Measurements from ENCODE around the gene SYT12.

SYT12 gene, protein sequence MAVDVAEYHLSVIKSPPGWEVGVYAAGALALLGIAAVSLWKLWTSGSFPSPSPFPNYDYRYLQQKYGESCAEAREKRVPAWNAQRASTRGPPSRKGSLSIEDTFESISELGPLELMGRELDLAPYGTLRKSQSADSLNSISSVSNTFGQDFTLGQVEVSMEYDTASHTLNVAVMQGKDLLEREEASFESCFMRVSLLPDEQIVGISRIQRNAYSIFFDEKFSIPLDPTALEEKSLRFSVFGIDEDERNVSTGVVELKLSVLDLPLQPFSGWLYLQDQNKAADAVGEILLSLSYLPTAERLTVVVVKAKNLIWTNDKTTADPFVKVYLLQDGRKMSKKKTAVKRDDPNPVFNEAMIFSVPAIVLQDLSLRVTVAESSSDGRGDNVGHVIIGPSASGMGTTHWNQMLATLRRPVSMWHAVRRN

DNA sequence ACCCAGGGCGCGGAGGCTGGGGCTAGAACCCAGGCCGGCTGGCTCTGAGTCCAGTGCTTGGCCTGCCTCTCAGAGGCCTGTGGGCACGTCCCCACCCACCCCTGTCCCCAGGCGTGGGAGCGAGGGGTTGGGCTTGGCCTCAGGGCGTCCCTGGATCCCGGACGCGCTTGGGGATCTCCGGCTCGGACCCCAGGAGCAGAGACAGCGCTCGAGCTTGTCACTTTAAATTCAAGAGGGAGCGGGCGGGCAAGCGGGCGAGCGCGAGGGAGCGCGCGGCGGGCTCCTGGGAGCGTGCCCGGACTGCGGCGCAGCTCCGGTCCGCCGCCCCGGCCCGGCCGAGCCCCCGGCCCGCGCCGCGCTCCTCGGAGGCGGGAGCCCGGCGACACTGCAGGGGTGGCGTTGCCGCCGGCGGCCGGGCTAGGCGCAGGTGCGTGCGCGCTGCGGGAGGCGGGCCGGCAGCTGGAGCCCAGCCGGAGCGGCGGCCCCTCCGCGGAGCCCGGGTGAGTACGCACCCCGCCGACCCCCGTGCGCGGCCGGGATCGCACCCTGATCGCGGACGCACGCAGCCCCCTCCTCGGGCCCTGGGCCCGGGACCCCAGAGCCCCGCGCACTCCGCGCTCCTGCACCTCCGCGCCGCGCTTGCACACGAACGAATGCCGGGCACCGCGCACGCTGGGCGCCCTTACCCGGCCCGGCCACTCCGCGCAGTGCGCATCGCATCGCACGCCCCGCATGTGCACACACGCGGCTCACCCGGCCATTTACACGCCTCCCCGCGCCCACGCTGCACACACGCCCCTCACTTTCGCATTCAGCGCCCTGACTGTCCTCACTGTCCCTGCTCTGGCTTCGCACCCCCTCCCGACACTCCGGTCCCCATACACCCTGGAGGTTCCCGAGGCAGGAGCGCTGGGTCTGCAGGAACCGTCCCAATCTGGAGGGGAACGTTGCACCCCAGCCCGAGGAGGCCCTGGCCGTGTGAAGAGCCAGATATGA is at the start of gene SYT12:
Gene SYT12 (plus strand): TSS at position 174 of the 996 bp plus-strand sequence. CDS start 7,011 bp downstream, outside the sequence.
- H3K4me1 ChIP-seq (ENCODE audit: control insufficient read depth, insufficient read depth, low read length): peaks cover 2% of the 10 kb centered on the region; the same call in 1 of the 2 replicates
- no peaks in the 10 kb centered on the region for H3K9me3 ChIP-seq (ENCODE audit: control insufficient read depth, insufficient read depth, low read length)
- no peak for DNase-seq (ENCODE audit: low read depth, low spot score)
- no CpG with 5 or more reads among the region's 118 CpGs for WGBS (ENCODE audit: insufficient coverage, insufficient read length)
- H3K27me3 ChIP-seq (ENCODE audit: control insufficient read depth, insufficient read depth, low read length): peaks cover 21% of the 10 kb centered on the region
- H3K27ac ChIP-seq (ENCODE audit: low read length): no peak within 1 kb of the TSS
- no peaks in the 10 kb centered on the region for H3K36me3 ChIP-seq (ENCODE audit: control insufficient read depth, insufficient read depth, low read length)
- H3K4me3 ChIP-seq (ENCODE audit: low read length): peak within 1 kb of the TSS; percentile 29; the same call in 1 of the 2 replicates

DNA sequence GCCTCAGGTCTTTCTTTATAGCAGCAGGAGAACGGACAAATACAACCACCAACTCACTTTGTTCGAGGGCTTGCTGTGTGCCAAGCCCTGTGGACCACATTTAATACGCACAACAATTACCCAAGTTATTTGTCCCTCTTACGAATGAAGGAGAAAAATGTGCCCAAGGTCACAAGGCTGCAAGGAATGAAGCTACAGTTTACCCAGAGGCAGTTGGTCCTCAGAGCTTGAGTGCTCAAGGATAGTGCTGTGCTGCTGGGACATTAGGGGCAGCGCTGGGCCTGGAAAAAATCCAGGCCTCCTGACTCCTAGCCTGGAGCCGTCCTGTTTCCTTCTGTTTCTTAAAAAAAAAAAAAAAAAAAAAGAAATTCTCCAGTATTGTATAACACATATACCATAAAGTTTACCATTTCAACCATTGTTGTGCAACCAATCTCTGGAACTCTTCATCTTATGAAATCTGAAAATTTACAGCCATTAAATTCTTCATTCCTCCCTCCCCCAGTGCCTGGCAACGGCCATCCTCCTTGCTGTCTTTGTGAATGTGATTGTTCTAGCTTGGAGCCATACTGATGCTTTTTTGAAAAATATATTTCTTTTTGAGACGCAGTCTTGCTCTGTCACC is 48.9 kb upstream of the SYT12 start:
- Histone ChIP-seq H3K27me3 (ENCODE audit: control insufficient read depth, insufficient read depth, low read length) (no peaks in the 10 kb centered on the region), H3K27ac (ENCODE audit: low read length) (no peak overlapping the region), H3K9me3 (ENCODE audit: control insufficient read depth, insufficient read depth, low read length) (no peaks in the 10 kb centered on the region), H3K36me3 (ENCODE audit: control insufficient read depth, insufficient read depth, low read length) (no peaks in the 10 kb centered on the region), H3K4me3 (ENCODE audit: low read length) (no peak overlapping the region), H3K4me1 (ENCODE audit: control insufficient read depth, insufficient read depth, low read length) (peaks cover 2% of the 10 kb centered on the region; the same call in 1 of the 2 replicates)
- no peak for DNase-seq (ENCODE audit: low read depth, low spot score)
- no CpG with 5 or more reads among the region's 8 CpGs for WGBS (ENCODE audit: insufficient coverage, insufficient read length)

DNA sequence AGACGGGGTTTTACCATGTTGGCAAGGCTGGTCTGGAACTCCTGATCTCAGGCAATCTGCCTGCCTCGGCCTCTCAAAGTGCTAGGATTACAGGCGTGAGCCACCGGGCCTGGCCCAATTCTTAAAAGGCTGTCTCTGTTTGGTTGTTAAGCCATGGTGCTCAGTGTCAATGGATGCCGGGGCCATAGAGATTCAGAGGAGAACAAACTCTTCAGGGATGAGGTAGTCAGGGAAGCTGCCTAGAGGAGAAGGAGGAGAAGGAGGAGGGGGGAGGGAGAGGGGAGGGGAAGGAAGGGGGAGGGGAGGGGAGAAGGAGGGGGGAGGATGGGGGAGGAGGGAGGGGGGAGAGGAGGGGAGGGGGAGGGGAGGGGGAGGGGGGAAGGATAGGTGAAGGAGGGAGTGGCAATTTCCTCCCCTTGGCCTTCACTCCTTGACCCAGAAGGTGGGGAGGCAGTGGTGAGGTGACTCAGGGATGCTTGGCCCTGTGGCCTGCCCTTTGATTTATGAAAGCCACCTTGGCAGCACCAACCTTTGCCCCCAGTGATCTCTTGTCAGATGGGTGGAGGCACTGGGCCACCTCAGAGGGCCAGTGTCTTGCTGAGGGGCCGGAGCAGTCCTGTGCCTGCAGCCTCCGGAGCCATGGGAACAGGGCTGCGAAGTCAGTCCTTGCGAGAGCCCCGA is 48.1 kb upstream of the SYT12 start, which contains the start of gene C11orf86:
Gene C11orf86 (plus strand): TSS at position 581 of the 681 bp plus-strand sequence. CDS start 59 bp downstream, at position 640.
- no peak for DNase-seq (ENCODE audit: low read depth, low spot score)
- Histone ChIP-seq H3K27ac (ENCODE audit: low read length) (no peak within 1 kb of the TSS), H3K27me3 (ENCODE audit: control insufficient read depth, insufficient read depth, low read length) (no peaks in the 10 kb centered on the region), H3K4me1 (ENCODE audit: control insufficient read depth, insufficient read depth, low read length) (peaks cover 2% of the 10 kb centered on the region; the same call in 1 of the 2 replicates), H3K36me3 (ENCODE audit: control insufficient read depth, insufficient read depth, low read length) (no peaks in the 10 kb centered on the region), H3K4me3 (ENCODE audit: low read length) (no peak within 1 kb of the TSS), H3K9me3 (ENCODE audit: control insufficient read depth, insufficient read depth, low read length) (no peaks in the 10 kb centered on the region)
- WGBS (ENCODE audit: insufficient coverage, insufficient read length): no CpG with 5 or more reads among the region's 10 CpGs

DNA sequence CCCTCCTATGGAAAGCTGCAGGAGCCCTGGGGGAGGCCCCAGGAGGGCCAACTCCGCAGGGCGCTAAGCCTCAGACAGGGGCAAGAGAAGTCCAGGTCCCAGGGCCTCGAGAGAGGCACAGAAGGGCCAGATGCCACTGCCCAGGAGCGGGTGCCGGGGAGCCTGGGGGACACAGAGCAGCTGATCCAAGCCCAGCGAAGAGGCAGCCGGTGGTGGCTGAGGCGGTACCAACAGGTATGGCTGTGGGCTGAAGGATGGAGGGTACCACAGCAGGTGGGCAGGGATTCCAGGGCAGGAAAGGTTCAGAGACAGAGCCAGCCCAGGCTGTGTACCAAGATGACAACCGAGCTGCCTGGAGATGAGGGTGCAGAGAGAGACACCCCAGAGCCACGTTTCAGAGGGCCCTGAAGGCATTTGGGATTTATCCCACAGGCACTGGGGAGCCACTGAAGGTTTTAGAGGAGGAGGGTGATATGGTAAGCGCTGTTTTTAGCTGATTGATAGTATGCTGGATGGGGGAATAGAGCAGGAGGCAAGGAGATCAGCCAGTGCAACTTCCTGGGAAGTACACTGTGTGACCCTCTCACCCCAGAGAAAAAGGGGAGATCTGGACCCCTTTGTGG is 47.4 kb upstream of the SYT12 start:
- Histone ChIP-seq H3K36me3 (ENCODE audit: control insufficient read depth, insufficient read depth, low read length) (no peaks in the 10 kb centered on the region), H3K4me3 (ENCODE audit: low read length) (no peak overlapping the region), H3K4me1 (ENCODE audit: control insufficient read depth, insufficient read depth, low read length) (peaks cover 2% of the 10 kb centered on the region; the same call in 1 of the 2 replicates), H3K27me3 (ENCODE audit: control insufficient read depth, insufficient read depth, low read length) (no peaks in the 10 kb centered on the region), H3K9me3 (ENCODE audit: control insufficient read depth, insufficient read depth, low read length) (no peaks in the 10 kb centered on the region), H3K27ac (ENCODE audit: low read length) (no peak overlapping the region)
- WGBS (ENCODE audit: insufficient coverage, insufficient read length): no CpG with 5 or more reads among the region's 11 CpGs
- DNase-seq (ENCODE audit: low read depth, low spot score): no peak

DNA sequence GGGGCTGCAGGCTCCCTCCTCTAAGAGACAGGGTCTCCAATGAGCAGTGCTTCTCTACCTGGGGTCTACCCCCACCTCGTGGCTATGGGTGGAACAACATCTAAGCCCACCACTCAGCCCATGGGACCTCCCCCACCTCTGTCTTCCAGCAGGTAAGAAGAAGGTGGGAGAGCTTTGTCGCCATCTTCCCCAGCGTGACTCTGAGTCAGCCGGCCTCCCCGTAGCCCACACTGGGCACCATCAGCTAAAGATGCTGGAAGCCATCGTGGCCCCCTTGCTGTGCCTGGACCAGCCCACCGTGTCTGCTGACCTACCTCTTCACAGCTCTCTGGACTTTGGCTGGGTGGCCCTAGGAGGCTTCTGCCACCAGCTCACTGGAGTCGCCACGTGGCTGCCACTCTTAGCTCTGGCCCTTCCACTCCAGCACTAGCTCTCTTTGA is 46.9 kb upstream of the SYT12 start:
- H3K27ac ChIP-seq (ENCODE audit: low read length): no peak overlapping the region
- WGBS (ENCODE audit: insufficient coverage, insufficient read length): no CpG with 5 or more reads among the region's 9 CpGs
- H3K36me3 ChIP-seq (ENCODE audit: control insufficient read depth, insufficient read depth, low read length): no peaks in the 10 kb centered on the region
- H3K27me3 ChIP-seq (ENCODE audit: control insufficient read depth, insufficient read depth, low read length): no peaks in the 10 kb centered on the region
- no peak overlapping the region for H3K4me3 ChIP-seq (ENCODE audit: low read length)
- H3K9me3 ChIP-seq (ENCODE audit: control insufficient read depth, insufficient read depth, low read length): no peaks in the 10 kb centered on the region
- H3K4me1 ChIP-seq (ENCODE audit: control insufficient read depth, insufficient read depth, low read length): peaks cover 2% of the 10 kb centered on the region; the same call in 1 of the 2 replicates
- peak; percentile 48 for DNase-seq (ENCODE audit: low read depth, low spot score)

DNA sequence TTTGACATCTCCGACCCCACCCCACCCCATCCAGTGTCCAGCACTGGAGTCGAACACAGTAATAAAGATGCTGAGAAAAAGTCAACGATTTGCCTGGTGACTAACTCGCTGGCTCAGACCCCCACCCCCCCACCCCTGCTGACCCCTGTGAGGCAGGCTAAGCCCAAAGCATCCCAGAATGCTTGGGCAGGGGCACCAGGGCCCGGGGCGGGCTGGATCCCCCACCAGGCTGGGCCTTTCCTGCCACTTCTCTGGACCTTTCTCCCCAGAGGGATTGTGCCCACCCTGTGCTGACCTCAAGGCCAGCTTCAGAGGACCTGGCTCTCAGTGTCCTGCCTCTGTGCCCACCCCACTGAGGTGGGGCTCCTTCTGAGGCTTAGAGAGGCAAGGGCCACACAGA is 46.0 kb upstream of the SYT12 start:
- WGBS (ENCODE audit: insufficient coverage, insufficient read length): no CpG with 5 or more reads among the region's 6 CpGs
- Histone ChIP-seq H3K27me3 (ENCODE audit: control insufficient read depth, insufficient read depth, low read length) (no peaks in the 10 kb centered on the region), H3K9me3 (ENCODE audit: control insufficient read depth, insufficient read depth, low read length) (no peaks in the 10 kb centered on the region)

DNA sequence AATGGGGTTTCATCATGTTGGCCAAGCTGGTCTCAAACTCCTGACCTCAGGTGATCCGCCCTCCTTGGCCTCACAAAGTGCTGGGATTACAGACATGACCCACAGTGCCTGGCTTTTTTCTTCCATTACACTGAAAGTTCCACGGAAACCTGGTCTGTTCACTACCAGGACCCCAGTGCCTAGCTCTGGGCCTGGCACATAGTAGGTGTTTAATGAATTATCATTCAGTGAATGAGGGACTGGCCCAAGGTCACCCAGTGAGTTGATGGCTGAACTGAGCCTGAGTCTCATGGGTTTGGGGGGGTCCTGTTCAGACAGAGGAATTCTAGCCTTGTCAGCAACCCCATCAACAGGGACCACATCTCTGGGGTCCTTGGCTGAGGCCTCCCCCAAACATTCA is 44.7 kb upstream of the SYT12 start:
- no CpG with 5 or more reads among the region's 2 CpGs for WGBS (ENCODE audit: insufficient coverage, insufficient read length)
- H3K9me3 ChIP-seq (ENCODE audit: control insufficient read depth, insufficient read depth, low read length): no peaks in the 10 kb centered on the region
- DNase-seq (ENCODE audit: low read depth, low spot score): no peak
- no peak overlapping the region for H3K27ac ChIP-seq (ENCODE audit: low read length)
- peaks cover 2% of the 10 kb centered on the region; the same call in 1 of the 2 replicates for H3K4me1 ChIP-seq (ENCODE audit: control insufficient read depth, insufficient read depth, low read length)
- H3K4me3 ChIP-seq (ENCODE audit: low read length): no peak overlapping the region
- H3K27me3 ChIP-seq (ENCODE audit: control insufficient read depth, insufficient read depth, low read length): no peaks in the 10 kb centered on the region
- H3K36me3 ChIP-seq (ENCODE audit: control insufficient read depth, insufficient read depth, low read length): no peaks in the 10 kb centered on the region

More for the DNA sequence above, 46.0 kb upstream of the SYT12 start:
- Histone ChIP-seq H3K4me3 (ENCODE audit: low read length) (no peak overlapping the region), H3K36me3 (ENCODE audit: control insufficient read depth, insufficient read depth, low read length) (no peaks in the 10 kb centered on the region), H3K27ac (ENCODE audit: low read length) (no peak overlapping the region), H3K4me1 (ENCODE audit: control insufficient read depth, insufficient read depth, low read length) (peaks cover 2% of the 10 kb centered on the region; the same call in 1 of the 2 replicates)
- no peak for DNase-seq (ENCODE audit: low read depth, low spot score)

DNA sequence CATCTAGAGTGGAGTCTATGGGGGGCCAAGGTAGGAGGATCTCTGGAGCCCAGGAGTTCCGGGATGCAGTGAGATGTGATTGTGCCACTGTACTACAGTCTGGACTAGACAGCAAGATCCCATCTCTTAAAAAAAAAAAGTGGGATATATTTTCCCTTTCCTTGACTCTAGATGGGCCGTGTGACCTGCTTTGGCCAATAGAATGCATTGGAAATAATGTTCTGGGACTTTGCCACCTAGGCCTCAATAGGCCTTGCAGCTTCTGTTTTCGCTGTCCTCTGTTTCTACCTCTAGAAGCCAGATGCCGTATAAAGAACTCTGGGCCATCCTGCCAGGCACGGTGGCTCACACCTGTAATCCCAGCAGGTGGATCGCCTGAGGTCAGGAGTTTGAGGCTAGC is 44.2 kb upstream of the SYT12 start:
- Histone ChIP-seq H3K9me3 (ENCODE audit: control insufficient read depth, insufficient read depth, low read length) (no peaks in the 10 kb centered on the region), H3K4me1 (ENCODE audit: control insufficient read depth, insufficient read depth, low read length) (peaks cover 2% of the 10 kb centered on the region; the same call in 1 of the 2 replicates), H3K27me3 (ENCODE audit: control insufficient read depth, insufficient read depth, low read length) (no peaks in the 10 kb centered on the region), H3K36me3 (ENCODE audit: control insufficient read depth, insufficient read depth, low read length) (no peaks in the 10 kb centered on the region), H3K27ac (ENCODE audit: low read length) (no peak overlapping the region), H3K4me3 (ENCODE audit: low read length) (no peak overlapping the region)
- DNase-seq (ENCODE audit: low read depth, low spot score): no peak
- no CpG with 5 or more reads among the region's 6 CpGs for WGBS (ENCODE audit: insufficient coverage, insufficient read length)

DNA sequence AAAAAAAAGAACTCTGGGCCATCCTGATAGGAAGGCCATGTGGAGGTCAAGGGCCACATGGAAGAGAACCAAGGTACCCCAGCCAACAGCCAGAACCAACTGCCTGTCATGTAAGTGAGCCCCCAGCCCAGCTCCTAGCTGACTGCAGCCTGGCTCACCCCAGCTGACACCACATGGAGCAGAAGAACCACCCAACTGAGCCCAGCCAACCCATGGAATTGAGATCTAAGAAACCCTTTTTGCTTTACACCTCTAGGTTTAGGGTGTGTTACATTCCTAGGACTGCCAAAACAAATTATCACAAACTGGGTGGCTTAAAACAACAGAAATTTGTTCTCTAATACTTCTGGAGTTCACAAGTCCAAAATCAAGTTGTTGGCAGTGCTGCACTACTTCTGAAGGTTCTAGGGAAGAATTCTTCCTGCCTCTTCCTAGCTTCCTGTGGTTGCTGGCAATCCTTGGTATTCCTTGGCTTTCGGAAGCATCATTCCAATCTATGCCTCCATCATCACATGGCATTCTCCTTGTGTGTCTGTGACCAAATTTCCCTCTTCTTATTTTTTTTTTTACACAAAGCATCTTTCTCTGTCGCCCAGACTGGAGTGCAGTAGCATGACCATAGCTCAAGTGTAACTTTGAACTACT is 43.5 kb upstream of the SYT12 start:
- DNase-seq (ENCODE audit: low read depth, low spot score): no peak
- Histone ChIP-seq H3K36me3 (ENCODE audit: control insufficient read depth, insufficient read depth, low read length) (no peaks in the 10 kb centered on the region), H3K27ac (ENCODE audit: low read length) (no peak overlapping the region), H3K9me3 (ENCODE audit: control insufficient read depth, insufficient read depth, low read length) (no peaks in the 10 kb centered on the region), H3K27me3 (ENCODE audit: control insufficient read depth, insufficient read depth, low read length) (no peaks in the 10 kb centered on the region), H3K4me3 (ENCODE audit: low read length) (no peak overlapping the region), H3K4me1 (ENCODE audit: control insufficient read depth, insufficient read depth, low read length) (peaks cover 2% of the 10 kb centered on the region; the same call in 1 of the 2 replicates)
- WGBS (ENCODE audit: insufficient coverage, insufficient read length): no CpG with 5 or more reads among the region's 2 CpGs
